Activated naive CD4-positive, alpha-beta T cell treated with anti-CD3 and anti-CD28 coated beads, Interleukin-2, amount 10 ng/mL, durations not matched to agents 5 hours and 36 hours (primary cell): Measurements from ENCODE around the gene SPATA45. TPM values are rescaled to one million over a fixed set of nuclear protein-coding genes. Genes with fewer than 3 reads are reported as not detected.

ENCODE experiments used
- total RNA-seq, 2 experiments: library from RNA; stranded (reverse); gene quantifications; one replicate each; pipeline ENCODE4 v1.2.3, GENCODE V29; 2021

SPATA45 gene
- not detected for total RNA-seq

GRCh38 chr1:212847549-212847948 lies at the start of gene SPATA45:
Gene SPATA45, minus strand, starts transcription at chr1:212847649. Its CDS starts 11,500 bp downstream, at chr1:212836149.

GRCh38 chr1:212857992-212858460 lies 10.6 kb upstream of the SPATA45 start, which contains the start of gene FLVCR1:
Gene FLVCR1, plus strand, starts transcription at chr1:212858275. Its CDS starts 178 bp downstream, at chr1:212858453.

GRCh38 chr1:212791676-212792395 lies 55.6 kb downstream of the SPATA45 start, which contains the start of the genes NSL1 and TATDN3:
Gene NSL1, minus strand, starts transcription at chr1:212791777. Its CDS starts 14 bp downstream, at chr1:212791763.
Gene TATDN3, plus strand, starts transcription at chr1:212791894. Its CDS starts 28 bp downstream, at chr1:212791922.

Other genes starting within 250 kb of the SPATA45 start
- gene ATF3, start 238.9 kb downstream of the SPATA45 start, total RNA-seq = 10 to 100 TPM; 10.6 to 11.1 TPM
- 1 to 10 TPM; 3.7 to 6.6 TPM for gene BATF3, start 147.8 kb downstream of the SPATA45 start, total RNA-seq
- 10 to 100 TPM; 30.6 to 31.3 TPM for gene NSL1, start 55.9 kb downstream of the SPATA45 start, total RNA-seq
- gene TATDN3, start 55.8 kb downstream of the SPATA45 start, total RNA-seq = 10 to 100 TPM; 12.5 to 14.2 TPM
- 10 to 100 TPM; 10.9 to 13.0 TPM for gene FLVCR1, start 10.6 kb upstream of the SPATA45 start, total RNA-seq
- gene VASH2, start 102.9 kb upstream of the SPATA45 start, total RNA-seq = under 1 TPM; 0.15 to 0.24 TPM
- gene ANGEL2, start 168.2 kb upstream of the SPATA45 start, total RNA-seq = 10 to 100 TPM; 44.2 to 45.2 TPM
- 1 to 10 TPM; 9.3 TPM for gene RPS6KC1, start 203.6 kb upstream of the SPATA45 start, total RNA-seq